Fibroblast of lung (primary cell): ENCODE results near the gene DTD1. TPM values are rescaled to one million over a fixed set of nuclear protein-coding genes. Genes with fewer than 3 reads are reported as not detected.
A peak's percentile ranks its signal among the peaks of the same experiment; 100 is the strongest.

Source experiments
- DNase-seq, 2 donors: peaks; one replicate each; pipeline versions ENCODE4 v3.0.0 to v3.0.0-alpha.2; 2010; ENCODE audit warnings: low read depth in 2 of 2
- H2AFZ ChIP-seq: 2 replicates; pipeline ENCODE4 v1.5.1; 2012; ENCODE audit warnings: low read length, control low read depth, inconsistent platforms
- H3K27ac ChIP-seq: 2 replicates; pipeline ENCODE4 v1.5.1; 2011; ENCODE audit warnings: low read length, control low read depth; ENCODE audit not compliant: insufficient read depth
- H3K27me3 ChIP-seq: 2 replicates; pipeline ENCODE4 v1.5.1; 2011; ENCODE audit warnings: mild to moderate bottlenecking, low read length; ENCODE audit not compliant: control insufficient read depth, insufficient read depth
- H3K36me3 ChIP-seq: 2 replicates; pipeline ENCODE4 v1.5.1; 2011; ENCODE audit warnings: low read length; ENCODE audit not compliant: control insufficient read depth, insufficient read depth
- H3K4me1 ChIP-seq: 2 replicates; pipeline ENCODE4 v1.5.1; 2011; ENCODE audit warnings: low read length; ENCODE audit not compliant: control insufficient read depth, insufficient read depth; ENCODE audit errors: extremely low read depth
- H3K4me2 ChIP-seq: 2 replicates; pipeline ENCODE4 v1.5.1; 2011; ENCODE audit warnings: low read length, control low read depth; ENCODE audit not compliant: insufficient read depth; ENCODE audit errors: extremely low read depth
- H3K4me3 ChIP-seq, 4 experiments: fragments of 200-600 bp in 1 of 4; sonication (generic) in 1 of 4; replicated peaks in 1 of 4; 2 replicates each; pipeline ENCODE4 v1.5.1; 2011 to 2016; ENCODE audit warnings: low read length in 4 of 4, low read depth in 3 of 4, mild to moderate bottlenecking in 3 of 4, control low read depth in 2 of 4, inconsistent platforms in 1 of 4, mixed read lengths in 1 of 4; ENCODE audit not compliant: insufficient read depth in 1 of 4; ENCODE audit errors: control extremely low read depth in 1 of 4
- H3K79me2 ChIP-seq: 2 replicates; pipeline ENCODE4 v1.5.1; 2012; ENCODE audit warnings: mild to moderate bottlenecking, low read length, inconsistent platforms; ENCODE audit not compliant: control insufficient read depth, insufficient read depth
- H3K9ac ChIP-seq: 2 replicates; pipeline ENCODE4 v1.5.1; 2011; ENCODE audit warnings: mild to moderate bottlenecking, low read length, control low read depth; ENCODE audit not compliant: insufficient read depth
- H3K9me3 ChIP-seq: 2 replicates; pipeline ENCODE4 v1.5.1; 2012; ENCODE audit warnings: low read depth, low read length; ENCODE audit not compliant: control insufficient read depth, insufficient read depth
- H4K20me1 ChIP-seq: 2 replicates; pipeline ENCODE4 v1.5.1; 2011; ENCODE audit warnings: low read length; ENCODE audit not compliant: control insufficient read depth, insufficient read depth; ENCODE audit errors: extremely low read depth
- CTCF ChIP-seq, 2 donors: IDR thresholded peaks in 1 of 2; conservative IDR thresholded peaks in 1 of 2; 1 replicate in 1 of 2; 2 replicates in 1 of 2; pipeline ENCODE4 v1.5.1; 2011 to 2012; ENCODE audit warnings: low read length in 2 of 2, control low read depth in 1 of 2, inconsistent platforms in 1 of 2, low read depth in 1 of 2, mild to moderate bottlenecking in 1 of 2
- EZH2 ChIP-seq: IDR thresholded peaks from 2 replicates; pipeline ENCODE4 v1.5.1; 2012; ENCODE audit warnings: low read length, control low read depth, mild to moderate bottlenecking; ENCODE audit errors: missing control alignments
- polyA plus RNA-seq, 2 donors: library from polyadenylated mRNA; depleted of rRNA in 1 of 2; stranded (reverse) in 1 of 2; unstranded in 1 of 2; fragments of >200 nt; gene quantifications; 2 replicates each; pipeline ENCODE4 v1.2.1, GENCODE V29; 2011 to 2012; ENCODE audit warnings: missing spikeins in 1 of 2
- total RNA-seq: library from RNA; depleted of rRNA; stranded (reverse); fragments of >200 nt; gene quantifications from 2 replicates; pipeline ENCODE4 v1.2.1, GENCODE V29; 2014

DTD1 gene
- total and polyA plus RNA-seq, 2 donors (not counting 1 experiment from before 2014, with no cell fraction given) = 60.8 to 71.0 TPM

- no peak overlapping the region for H3K9ac ChIP-seq
- H3K4me1 ChIP-seq = no peaks in the 10 kb centered on the region
- no peak overlapping the region for H2AFZ ChIP-seq
- H3K4me2 ChIP-seq = no peak overlapping the region
- no peak for TF ChIP-seq CTCF (conservative IDR thresholded peaks at IDR 0.05 in 1 of 2, IDR thresholded peaks at IDR 0.05 in 1 of 2; ENCODE audit: low read depth in 1 of 2, low read length in 2 of 2)
- no peak for TF ChIP-seq EZH2
- no peaks in the 10 kb centered on the region for H4K20me1 ChIP-seq
- no peaks in the 10 kb centered on the region for H3K9me3 ChIP-seq
- H3K4me3 ChIP-seq = no peak overlapping the region
- H3K79me2 ChIP-seq = no peaks in the 10 kb centered on the region
- peak in 1 of 2 donors; percentile 15 for DNase-seq
- no peaks in the 10 kb centered on the region for H3K36me3 ChIP-seq
- H3K27ac ChIP-seq = no peak overlapping the region
- H3K27me3 ChIP-seq = no peaks in the 10 kb centered on the region
Measured at GRCh38 chr20:18653736-18654447, 66.0 kb downstream of the DTD1 start.

GRCh38 chr20:18654448-18654773 is 66.6 kb downstream of the DTD1 start:
- TF ChIP-seq CTCF (conservative IDR thresholded peaks at IDR 0.05 in 1 of 2, IDR thresholded peaks at IDR 0.05 in 1 of 2; ENCODE audit: low read depth in 1 of 2, low read length in 2 of 2) = no peak
- TF ChIP-seq EZH2 = no peak

GRCh38 chr20:18657575-18657974 is 69.7 kb downstream of the DTD1 start:
- Histone ChIP-seq H3K27me3 (no peaks in the 10 kb centered on the region), H3K4me1 (no peaks in the 10 kb centered on the region), H2AFZ (no peak overlapping the region), H3K36me3 (no peaks in the 10 kb centered on the region), H4K20me1 (no peaks in the 10 kb centered on the region), H3K79me2 (no peaks in the 10 kb centered on the region), H3K9me3 (no peaks in the 10 kb centered on the region), H3K4me2 (no peak overlapping the region), H3K9ac (no peak overlapping the region), H3K4me3 (no peak overlapping the region), H3K27ac (no peak overlapping the region)
- no peak for TF ChIP-seq EZH2
- TF ChIP-seq CTCF (conservative IDR thresholded peaks at IDR 0.05 in 1 of 2, IDR thresholded peaks at IDR 0.05 in 1 of 2; ENCODE audit: low read depth in 1 of 2, low read length in 2 of 2) = no peak
- peak; percentile 77 to 84 for DNase-seq

More at GRCh38 chr20:18654448-18654773, 66.6 kb downstream of the DTD1 start:
- Histone ChIP-seq H2AFZ (no peak overlapping the region), H3K4me1 (no peaks in the 10 kb centered on the region), H3K9me3 (no peaks in the 10 kb centered on the region), H3K27me3 (no peaks in the 10 kb centered on the region), H3K4me3 (no peak overlapping the region), H3K79me2 (no peaks in the 10 kb centered on the region), H3K27ac (no peak overlapping the region), H3K9ac (no peak overlapping the region), H4K20me1 (no peaks in the 10 kb centered on the region), H3K4me2 (no peak overlapping the region), H3K36me3 (no peaks in the 10 kb centered on the region)
- DNase-seq = no peak
